CD4-positive, alpha-beta T cell treated with Interferon alpha-2 for 1 hour (primary cell): Measurements from ENCODE around the gene GAMT.

Experiments used
- DNase-seq, 2 donors: peaks; one replicate each; pipeline ENCODE4 v3.0.0-alpha.2; 2020 to 2022

Gene GAMT

GRCh38 chr19:1399079-1399478 is 2.3 kb downstream of the GAMT start:
- DNase-seq, result no peak

GRCh38 chr19:1397838-1398237 is 3.5 kb downstream of the GAMT start:
- DNase-seq, result no peak

- DNase-seq, result no peak
These were observed 4.3 kb downstream of the GAMT start for GRCh38 chr19:1396768-1397679.

GRCh38 chr19:1396019-1396767 is 5.1 kb downstream of the GAMT start:
- DNase-seq, result no peak

- DNase-seq, result no peak
These were observed 5.9 kb downstream of the GAMT start for GRCh38 chr19:1395194-1396018.

- DNase-seq, result no peak
These were observed 6.8 kb downstream of the GAMT start for GRCh38 chr19:1394252-1395193.

GRCh38 chr19:1393841-1394240 is 7.5 kb downstream of the GAMT start:
- DNase-seq, result no peak

GRCh38 chr19:1392939-1393530 is 8.3 kb downstream of the GAMT start:
- DNase-seq, result no peak

GRCh38 chr19:1392407-1392806 is 8.9 kb downstream of the GAMT start:
- no peak for DNase-seq

GRCh38 chr19:1390890-1391423 is 10.4 kb downstream of the GAMT start:
- DNase-seq, result no peak

- DNase-seq, result no peak
These were observed 12.1 kb downstream of the GAMT start for GRCh38 chr19:1389033-1389940.

GRCh38 chr19:1388637-1389026 is 12.7 kb downstream of the GAMT start:
- no peak for DNase-seq

- DNase-seq, result no peak
These were observed 13.4 kb downstream of the GAMT start for GRCh38 chr19:1387684-1388636.

GRCh38 chr19:1386945-1387683 is 14.2 kb downstream of the GAMT start:
- no peak for DNase-seq

- no peak for DNase-seq
These were observed 15.5 kb downstream of the GAMT start for GRCh38 chr19:1385816-1386215.

GRCh38 chr19:1384478-1385110 is 16.7 kb downstream of the GAMT start:
- DNase-seq, result no peak

- no peak for DNase-seq
These were observed 17.3 kb downstream of the GAMT start for GRCh38 chr19:1384085-1384462.
